GM13976 (cell line): Measurements from ENCODE around the gene DAAM2.

Experiments used
- DNase-seq: peaks from one replicate; pipeline ENCODE4 v3.0.0; 2012; ENCODE audit warnings: low spot score
- CTCF ChIP-seq: IDR thresholded peaks from 2 replicates; pipeline ENCODE4 v1.5.1; 2012; ENCODE audit warnings: borderline replicate concordance, mild to moderate bottlenecking; ENCODE audit not compliant: insufficient read depth; ENCODE audit errors: extremely low read depth, missing control alignments, control extremely low read depth
- in situ Hi-C: fragments of 300-500 bp; cut with MboI; formaldehyde crosslinking; loops from one replicate; pipeline ENCODE4 v1.12.0; 2022; ENCODE audit warnings: low sequenced_read_pairs, mixed read lengths, inconsistent platforms; ENCODE audit not compliant: unreplicated experiment

Gene DAAM2

GRCh38 chr6:39923861-39924260 is 131.7 kb downstream of the DAAM2 start:
- DNase-seq: no peak
- in situ Hi-C loops: no loop called here
- no peak for TF ChIP-seq CTCF

GRCh38 chr6:39924283-39924682 is 132.1 kb downstream of the DAAM2 start:
- no peak for TF ChIP-seq CTCF
- in situ Hi-C loops: no loop called here
- no peak for DNase-seq

GRCh38 chr6:39925191-39925930 is 133.2 kb downstream of the DAAM2 start:
- no peak for TF ChIP-seq CTCF
- DNase-seq: no peak
- in situ Hi-C loops: no loop called here

- TF ChIP-seq CTCF: no peak
- no peak for DNase-seq
- in situ Hi-C loops: no loop called here
These were observed 133.7 kb downstream of the DAAM2 start for GRCh38 chr6:39925931-39926290.

- no peak for TF ChIP-seq CTCF
- no peak for DNase-seq
- in situ Hi-C loops: no loop called here
These were observed 134.5 kb downstream of the DAAM2 start for GRCh38 chr6:39926668-39927067.

GRCh38 chr6:39927159-39927558 is 135.0 kb downstream of the DAAM2 start:
- in situ Hi-C loops: no loop called here
- no peak for TF ChIP-seq CTCF

More at GRCh38 chr6:39927159-39927558, 135.0 kb downstream of the DAAM2 start:
- DNase-seq: no peak
